Activated effector memory CD4-positive, alpha-beta T cell treated with Interleukin-2 at 50 U/mL for 16 hours (primary cell): Measurements from ENCODE around the gene IL1F10.

ENCODE experiments used
- DNase-seq: peaks from one replicate; pipeline ENCODE4 v3.0.0-alpha.2; 2020

The IL1F10 gene, protein sequence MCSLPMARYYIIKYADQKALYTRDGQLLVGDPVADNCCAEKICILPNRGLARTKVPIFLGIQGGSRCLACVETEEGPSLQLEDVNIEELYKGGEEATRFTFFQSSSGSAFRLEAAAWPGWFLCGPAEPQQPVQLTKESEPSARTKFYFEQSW

DNA sequence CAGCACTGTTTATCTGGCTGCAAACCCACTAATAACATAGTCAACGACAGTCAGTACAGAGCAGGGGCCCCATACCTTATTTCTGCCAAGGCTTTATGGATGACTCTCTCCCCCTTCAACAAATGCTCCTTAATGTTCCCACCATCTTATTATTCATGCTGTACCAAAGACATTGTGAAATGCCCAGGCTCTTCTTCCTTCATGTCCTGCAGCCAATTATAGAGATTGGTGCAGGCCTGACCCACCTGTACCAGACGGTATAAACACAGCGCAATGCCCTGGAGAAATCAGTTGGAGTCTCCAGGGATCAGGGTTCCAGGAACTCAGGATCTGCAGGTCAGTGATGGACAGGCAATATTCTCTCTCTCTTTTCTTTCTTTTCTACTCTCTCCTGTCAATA, at the start of gene IL1F10:
Gene IL1F10, plus strand, starts transcription at position 290 of the 400 bp plus-strand sequence. CDS start 4,769 bp downstream, outside the sequence.
- DNase-seq: no peak

DNA sequence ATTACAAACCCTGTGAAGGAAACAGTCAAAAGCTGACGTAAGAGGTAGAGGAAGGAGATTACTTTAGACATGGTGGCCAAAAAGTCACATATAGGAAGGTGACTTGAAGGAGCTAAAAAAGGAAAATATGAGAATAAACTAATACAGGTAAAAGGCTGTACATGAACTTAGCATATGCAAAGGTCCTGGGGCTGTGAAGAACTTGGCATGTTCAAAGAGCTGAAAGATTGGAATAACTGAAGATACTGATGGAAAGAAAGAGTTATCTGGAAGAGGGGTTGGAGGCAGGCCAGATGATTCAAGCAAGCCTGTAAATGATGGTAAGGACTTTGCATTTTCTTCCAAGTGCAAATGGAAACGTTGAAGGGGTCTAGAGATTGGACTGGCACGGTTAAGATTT, 49.3 kb upstream of the IL1F10 start:
- DNase-seq: no peak

DNA sequence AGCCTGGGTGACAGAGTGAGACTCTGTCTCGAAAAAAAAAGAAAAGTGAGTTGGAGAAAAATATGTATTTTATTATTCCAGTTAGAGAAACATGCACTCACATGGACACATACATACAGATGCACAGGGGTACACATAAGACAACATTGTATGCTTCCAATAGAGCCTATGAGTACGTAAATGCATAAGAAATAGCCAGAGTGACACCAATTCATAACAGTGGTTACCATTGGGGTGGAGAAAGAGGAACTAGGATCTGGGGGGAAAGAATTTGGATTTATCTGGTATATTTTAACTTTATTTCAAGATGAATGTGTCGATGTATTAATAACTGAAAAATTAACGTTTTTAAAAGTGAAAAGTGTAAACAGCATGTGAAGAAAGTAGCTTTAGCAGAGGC, 46.5 kb upstream of the IL1F10 start:
- no peak for DNase-seq

DNA sequence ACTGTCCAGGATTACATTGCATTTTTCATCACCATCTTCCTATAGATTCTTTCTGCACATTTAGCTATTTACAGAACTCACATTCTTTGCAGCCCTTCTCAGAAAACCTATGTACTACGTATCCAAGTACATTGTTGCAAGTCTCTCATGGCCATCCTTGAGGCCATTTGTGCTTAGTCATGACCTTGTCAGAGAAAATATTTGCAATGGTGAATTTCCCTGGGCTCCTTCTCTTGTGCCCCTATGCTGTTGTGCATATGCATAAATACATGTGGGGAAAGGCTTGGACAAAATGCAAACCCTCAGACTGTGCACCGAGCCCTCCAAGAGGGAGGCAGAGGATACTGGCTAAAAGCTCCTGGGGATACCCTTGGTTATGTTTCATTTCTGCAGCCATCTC, 43.0 kb upstream of the IL1F10 start:
- no peak for DNase-seq

DNA sequence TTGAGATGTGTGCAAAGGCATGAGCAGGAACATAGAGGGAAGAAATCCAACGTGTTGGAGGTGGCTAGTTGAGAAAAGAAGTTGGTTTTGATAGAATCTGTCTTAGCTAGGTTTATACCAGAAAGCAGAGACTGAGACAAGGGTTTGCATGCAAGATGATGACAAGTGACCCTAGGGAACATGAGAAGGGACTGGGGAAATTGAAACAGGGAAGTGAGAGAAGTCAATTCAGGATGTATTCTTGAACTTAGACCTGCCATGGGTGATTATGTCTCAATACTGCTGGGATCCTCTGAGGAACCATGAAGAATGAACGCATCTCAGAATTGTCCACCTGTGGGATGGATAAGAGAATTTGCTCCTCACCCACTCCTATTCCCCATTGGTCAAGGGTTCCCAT, 42.0 kb upstream of the IL1F10 start:
- no peak for DNase-seq

DNA sequence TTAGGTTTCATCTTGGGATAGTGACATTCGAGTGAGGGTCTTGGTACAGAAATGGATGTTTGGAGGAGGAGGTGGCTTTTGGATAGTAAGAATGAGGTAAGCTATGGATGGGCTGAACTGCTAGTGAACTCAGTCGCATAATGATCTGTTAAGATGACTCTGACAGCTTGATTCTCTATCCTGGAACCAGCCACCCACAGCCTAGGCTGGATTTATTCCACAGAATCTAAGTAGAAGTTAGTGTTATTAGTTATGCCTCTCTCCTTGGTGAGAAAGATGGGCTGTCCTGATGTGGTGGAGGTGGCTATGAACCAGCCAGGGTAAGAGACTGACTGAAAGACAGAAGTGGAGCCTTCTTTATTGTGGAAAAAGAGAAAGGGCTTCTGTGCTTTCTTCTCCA, 40.1 kb upstream of the IL1F10 start:
- DNase-seq: no peak

DNA sequence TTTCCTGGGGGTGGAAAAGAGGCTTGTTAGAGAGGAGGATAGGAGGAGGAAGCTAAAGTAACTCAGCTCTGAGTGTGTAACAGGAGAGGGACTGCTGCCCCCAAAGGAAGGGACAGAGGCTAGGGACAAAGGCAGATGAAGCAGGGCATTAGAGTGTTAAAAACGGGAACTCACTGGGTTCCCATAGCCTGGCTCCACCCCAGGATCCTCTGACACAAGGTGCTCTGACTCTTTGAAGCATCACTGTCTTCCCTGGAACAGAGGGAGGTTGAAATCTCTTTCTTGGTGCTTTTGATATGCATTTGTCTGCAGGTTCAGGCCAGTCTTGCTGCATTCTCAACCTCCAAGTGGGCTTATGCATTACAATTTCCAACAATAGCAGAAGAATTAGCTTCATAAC, 39.7 kb upstream of the IL1F10 start:
- DNase-seq: no peak

DNA sequence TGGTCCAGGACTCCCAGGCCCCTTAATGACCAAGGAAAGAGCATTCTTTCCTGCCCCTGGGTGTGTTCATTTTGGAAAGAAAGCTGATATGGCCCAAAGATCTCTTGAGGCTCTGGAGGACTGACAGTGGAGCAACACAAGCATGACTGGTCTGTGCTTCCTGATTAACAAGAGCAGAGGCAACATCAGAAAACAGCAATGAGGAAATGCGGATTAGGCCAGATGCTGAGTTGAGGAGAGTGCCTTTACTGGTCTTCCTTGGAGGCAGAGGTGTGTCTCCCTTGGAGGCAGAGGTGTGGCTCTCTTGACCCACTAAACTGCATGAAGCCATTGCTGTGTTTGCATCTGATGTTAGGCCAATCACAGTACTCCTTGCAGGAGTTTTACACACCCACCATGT, 35.0 kb upstream of the IL1F10 start:
- DNase-seq: no peak

DNA sequence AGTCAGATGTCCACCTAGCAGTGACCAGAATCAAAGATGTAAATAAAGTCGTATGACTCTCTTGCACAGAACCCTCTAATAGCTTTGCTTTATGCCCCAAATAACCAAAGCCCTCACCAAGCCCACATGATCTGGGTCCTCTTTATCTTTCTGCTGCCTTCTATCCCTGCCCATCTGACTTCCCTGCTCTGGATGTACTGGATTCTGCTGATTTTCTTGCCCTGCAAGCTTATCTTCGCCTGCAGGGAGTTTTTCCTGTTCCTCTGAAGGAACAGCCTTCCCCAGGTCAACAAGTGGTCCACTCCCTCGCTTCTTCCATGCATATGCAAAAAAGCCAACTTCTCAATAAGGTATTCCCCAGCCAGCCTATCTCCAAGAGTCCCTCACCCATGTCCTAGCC, 33.8 kb upstream of the IL1F10 start:
- no peak for DNase-seq

DNA sequence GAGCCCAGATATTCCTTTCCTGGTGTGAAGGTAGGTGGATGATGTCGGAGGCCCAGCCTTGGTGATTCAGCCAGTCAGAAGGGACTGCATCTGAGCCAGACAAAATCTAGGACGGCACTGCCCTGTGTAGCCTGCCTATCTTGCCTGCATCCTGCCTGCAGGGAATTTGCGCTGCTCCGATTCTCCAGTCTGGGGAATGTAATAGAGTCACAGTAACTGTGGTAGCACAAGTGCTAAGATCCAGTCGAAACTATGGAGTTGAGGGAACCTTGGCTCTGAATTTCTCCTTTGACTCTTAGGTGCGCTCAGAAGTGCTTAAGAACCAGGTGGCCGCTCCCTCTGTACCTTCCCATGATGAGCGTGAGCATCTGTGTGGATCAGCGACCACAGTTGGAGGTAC, 31.0 kb upstream of the IL1F10 start:
- no peak for DNase-seq

DNA sequence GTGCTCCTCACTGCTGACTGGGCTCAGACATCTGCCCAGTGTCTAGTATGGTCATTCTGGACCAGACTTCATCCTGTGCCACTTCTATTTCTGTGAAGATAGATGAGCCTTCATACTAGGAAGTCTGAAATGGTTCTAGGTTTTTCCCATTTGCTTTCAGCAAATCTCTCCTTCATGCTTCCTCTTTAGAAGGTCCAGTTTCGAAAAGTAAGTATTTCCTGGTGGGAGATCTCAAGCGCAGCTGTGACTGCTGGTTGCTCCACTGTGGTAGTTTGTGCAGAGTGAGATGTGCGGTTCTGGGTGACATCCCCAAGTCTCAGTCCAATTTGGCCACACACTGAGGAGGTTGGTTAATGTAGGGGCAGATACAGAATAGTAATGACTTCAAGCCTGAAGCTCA, 29.5 kb upstream of the IL1F10 start:
- DNase-seq: no peak

DNA sequence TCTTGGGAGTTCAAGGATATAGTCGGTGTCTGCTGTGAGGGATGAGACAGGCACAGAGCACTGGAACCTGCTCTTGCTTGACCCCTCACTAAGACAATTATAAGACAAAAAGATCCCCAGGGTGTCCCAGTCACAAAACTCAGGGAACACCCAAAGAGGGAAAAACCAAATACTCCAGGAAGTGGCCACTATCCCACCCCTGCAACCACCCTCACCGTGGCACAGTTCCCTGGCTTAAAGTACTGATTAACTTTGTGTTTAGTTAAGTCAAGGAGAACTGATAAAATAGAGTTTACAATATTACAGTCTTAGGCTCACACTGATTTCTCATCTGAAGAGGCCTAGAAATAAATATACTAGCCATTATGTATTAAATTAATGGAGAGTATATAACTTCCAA, 28.6 kb upstream of the IL1F10 start:
- no peak for DNase-seq

DNA sequence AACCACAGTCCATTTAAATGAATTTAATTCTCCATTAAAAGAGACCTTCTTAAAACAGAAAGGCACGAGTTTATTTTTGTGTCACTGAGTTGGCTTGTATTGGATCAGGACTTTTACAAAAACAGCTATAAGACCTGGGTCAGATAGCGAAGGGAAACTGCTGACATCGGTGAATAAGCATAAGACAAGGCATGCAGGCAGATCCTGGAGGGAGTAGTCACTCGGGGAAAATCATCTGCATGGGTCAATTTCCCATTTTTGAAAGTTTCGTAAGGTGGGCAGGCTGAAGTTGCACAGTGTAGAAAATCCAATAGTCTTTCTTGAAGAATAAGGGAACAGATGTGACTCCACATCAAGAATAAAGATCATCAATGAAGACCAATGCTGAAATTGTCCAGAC, 28.1 kb upstream of the IL1F10 start:
- no peak for DNase-seq

DNA sequence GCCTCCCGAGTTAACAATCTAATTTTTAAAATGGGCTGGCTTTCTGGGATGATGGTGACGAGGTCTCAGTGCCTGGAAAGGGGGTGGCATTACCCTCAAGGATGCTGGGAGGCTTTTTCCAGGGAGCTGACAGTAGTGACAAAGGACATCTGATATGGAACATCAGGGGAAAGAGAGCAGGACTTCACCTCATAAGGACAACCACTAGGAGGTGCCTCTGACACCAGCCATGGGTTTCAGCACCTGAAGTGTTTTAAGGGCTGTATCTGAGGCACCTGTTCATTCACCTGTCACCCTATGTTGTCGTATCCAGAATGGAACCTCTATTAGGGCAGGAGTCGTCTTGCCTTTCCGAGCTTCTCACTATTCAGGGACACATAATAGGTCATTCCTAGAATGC, 25.9 kb upstream of the IL1F10 start:
- DNase-seq: no peak

DNA sequence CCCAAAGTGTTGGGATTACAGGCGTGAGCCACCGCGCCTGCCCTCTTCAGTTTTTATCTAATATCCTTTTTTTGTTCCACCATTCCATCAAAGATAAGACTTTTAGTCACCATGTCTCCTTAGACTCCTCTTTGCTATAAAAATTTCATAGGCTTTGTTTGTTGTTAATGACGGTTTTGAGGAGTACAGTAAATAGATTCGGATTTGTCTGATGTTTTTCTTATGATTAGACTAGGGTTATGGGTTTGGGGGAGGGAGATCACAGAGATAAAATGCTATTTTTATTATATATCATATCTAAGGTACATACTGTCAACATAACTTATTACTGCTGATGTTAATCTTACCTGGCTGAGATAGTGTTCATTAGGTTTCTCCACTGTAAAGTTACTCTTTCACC, 21.3 kb upstream of the IL1F10 start:
- DNase-seq: no peak

DNA sequence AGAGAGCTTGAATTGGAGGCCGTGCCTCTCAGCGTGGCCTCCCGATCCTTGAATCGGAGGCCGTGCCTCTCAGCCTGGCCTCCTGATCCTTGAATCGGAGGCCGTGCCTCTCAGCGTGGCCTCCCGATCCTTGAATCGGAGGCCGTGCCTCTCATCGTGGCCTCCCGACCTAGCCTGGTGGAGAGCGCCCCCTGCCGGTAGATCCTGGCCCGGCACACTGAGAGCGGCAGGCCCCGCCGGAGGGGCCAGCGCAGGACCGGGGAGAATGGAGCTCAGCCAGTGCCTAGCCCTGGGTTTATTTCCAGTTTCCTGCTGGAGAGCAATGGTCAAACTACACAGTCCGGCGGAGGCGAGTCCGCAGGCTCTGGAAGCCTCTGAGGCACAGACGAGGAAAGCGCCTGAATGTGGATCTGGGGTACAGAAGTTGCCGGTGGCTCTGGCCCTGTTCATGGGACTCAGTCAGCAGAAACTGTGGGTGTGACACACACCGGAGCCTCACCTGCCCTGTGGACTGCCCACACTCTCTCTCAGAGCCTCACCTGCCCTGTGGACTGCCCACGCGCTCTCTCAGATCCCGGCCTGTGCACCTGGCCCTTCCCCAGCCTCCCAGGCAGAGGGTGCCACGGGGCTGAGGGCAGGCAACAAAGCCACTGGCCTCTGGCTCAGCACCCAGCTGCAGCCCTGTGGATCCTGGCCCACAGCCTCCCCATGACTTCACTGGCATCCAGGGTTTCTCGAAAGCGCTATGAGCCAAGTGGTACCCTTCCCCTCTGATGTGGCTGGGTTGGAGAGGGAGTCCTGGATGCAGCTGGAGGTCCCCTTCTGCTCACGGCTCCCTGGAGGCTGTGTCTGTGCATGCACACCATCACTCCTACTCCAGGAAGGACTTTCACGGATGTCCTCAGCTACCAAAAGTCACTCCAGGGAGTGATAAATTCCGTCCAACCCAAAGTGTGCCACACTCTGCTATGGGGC, 16.6 kb upstream of the IL1F10 start:
- DNase-seq: no peak

DNA sequence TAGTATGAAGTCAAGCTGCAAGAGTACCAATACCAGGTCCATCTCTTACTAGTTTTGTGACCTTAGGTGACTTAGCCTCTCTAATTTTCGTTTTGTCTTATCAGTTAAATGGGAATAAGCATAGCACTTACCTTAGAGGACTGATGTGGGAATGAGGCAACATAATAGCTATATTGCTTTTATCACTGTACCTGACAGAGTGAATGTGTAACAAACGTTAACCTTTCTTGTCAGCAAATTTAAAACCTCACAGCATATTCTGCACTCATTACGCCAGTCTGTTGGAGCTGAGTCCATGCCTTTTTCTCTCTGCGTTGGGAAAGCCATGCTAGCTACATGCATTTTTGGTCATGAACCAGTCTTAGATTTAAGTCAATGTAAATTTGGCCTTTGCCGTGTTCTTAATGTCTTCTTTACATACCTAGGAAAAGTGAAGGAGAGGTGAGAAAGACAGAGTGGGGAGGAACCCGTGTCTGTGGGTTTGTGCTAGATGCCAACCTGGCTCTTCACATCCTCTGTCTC, 15.3 kb upstream of the IL1F10 start, which contains the start of gene IL36B:
Gene IL36B, minus strand, starts transcription at position 472 of the 522 bp plus-strand sequence.
- no peak for DNase-seq

DNA sequence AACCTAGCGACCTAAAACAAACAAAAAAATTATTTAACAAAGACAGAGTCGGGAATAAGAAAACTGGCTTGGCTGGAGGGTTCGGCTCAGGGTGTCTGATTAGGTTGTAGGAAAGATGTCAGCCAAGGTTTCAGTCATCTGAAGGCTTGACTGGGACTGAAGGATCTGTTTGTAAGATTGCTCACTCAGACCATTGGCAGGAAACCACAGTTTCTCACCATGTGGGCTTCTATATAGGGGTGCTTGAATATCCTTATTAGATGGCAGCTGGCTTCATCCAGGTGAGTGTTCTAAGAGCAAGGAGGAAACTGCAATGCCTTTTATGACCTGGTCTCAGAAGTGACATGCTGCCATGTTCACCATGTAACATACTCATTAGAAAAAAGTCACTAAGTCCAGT, 14.1 kb upstream of the IL1F10 start:
- DNase-seq: no peak

DNA sequence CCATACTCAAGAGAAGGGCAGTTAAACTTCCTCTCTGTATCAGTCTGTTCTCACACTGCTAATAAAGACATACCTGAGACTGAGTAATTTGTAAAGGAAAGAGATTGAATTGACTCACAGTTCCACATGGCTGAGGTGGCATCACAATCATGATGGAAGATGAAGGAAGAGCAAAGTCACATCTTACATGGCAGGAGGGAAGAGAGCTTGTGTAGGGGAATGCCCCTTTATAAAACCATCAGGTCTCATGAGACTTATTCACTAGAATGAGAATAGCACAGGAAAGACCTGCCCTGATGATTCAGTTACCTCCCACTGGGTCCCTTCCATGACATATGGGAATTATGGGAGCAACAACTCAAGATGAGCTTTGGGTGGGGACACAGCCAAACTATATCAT, 13.7 kb upstream of the IL1F10 start:
- no peak for DNase-seq

DNA sequence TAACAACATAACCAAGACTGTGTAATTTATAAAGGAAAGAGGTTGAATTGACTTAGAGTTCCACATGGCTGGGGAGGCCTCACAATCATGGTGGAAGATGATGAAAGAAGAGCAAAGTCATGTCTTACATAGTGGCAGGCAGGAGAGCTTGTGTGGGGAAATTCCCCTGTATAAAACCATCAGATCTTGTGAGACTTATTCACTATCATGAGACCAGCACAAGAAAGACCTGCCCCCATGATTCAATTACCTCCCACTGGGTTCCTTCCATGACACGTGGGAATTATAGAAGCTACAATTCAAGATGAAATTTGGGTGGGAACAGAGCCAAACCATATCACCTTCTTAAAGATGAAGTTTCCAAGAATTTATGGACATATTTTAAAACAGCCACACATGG, 11.2 kb upstream of the IL1F10 start:
- no peak for DNase-seq

DNA sequence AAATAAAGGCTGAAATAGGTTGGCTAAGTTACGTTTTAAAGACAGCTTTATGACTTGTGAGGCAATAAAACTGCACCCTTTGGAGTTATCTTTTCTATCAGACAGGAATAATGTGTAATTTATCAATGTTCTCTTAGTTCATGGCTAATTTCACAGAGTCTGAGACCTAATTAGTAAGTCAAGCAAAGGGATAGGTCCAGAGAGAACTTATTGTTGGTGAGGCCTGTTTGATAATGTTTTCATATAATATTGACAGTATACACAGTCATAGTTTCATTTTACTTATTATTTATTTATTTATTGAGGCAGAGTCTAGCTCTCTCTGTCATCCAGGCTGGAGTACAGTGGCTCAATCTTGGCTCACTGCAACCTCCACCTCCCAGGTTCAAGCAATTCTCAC, 10.7 kb upstream of the IL1F10 start:
- no peak for DNase-seq

DNA sequence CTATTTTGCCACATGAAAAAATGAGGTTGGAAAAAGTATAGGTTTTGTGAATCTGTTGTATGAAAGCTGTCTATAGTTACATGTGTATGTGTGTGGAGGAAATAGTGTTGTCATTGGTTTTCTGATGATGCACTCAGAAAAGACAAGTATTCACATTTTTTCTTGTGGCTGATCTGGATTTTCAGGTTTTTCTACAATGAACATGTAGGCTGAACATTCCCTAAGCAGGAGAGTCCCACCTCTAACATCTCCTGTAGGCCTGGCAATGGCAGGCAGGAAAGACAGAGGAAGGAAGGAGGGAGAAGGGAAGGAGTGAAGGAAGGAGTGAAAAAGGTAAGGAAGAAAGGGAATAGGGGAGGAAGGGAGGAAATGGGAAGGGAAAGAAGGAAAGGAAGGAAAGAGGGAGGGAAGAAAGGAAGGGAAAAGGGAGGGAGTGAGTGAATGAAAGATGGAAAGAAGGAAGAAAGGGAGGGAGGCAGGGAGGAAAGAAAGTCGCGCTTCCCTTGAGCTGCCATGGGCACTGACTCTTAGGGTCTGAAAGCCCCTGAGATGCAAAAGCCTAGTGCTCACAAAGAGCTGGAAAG, 9.3 kb upstream of the IL1F10 start:
- DNase-seq: no peak

DNA sequence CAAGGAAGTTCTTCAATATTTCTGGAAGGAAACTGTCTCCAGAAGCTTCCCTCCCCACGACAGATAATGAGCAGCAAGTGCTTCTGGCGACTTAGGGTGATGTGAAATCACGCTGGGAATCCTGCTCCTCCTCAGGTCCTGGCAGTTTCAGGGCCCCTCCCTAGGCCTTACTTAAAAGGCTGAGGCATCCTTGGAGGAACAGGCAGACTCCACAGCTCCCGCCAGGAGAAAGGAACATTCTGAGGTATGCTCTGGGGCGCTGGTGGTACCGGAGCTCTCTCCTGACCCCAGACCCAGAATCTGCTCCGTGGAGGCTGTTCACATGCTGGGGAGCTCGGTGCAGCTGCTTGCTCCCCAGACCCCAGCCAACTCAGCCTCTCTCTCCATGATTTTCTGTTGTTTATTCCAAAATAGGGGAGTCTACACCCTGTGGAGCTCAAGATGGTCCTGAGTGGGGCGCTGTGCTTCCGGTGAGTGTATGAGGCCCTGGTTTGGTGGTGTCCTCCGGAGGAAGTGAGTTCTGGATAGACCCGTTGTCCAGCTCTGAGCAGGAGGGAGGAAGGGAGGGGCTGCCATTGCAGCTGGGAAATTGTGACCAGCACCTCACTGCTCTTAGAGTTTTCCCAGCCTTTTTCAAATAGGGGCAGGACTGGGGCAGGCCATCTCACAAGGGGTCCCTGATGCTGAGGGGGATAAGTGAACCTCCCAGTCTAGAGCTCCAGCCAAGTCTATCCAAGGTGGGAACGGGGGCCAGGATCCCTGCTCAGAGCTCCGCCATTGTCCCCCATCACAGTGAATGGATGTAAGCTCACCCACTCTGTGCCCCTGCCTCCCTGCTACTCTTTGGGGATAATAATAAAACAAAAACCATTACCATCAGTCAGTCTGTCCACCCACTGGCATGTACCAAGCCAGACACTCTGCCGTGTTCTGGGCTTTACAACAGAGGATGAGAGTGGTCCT, 8.5 kb upstream of the IL1F10 start, which contains the start of gene IL36RN:
Gene IL36RN, plus strand, starts transcription at position 201 of the 963 bp plus-strand sequence. Its CDS starts 241 bp downstream, at position 442.
- DNase-seq: no peak
